Dendritic cell treated with granulocyte-macrophage colony-stimulating factor and Interleukin-4, amounts not matched to agents 40 ng/mL and 50 ng/mL, for 4 days (primary cell): Measurements from ENCODE around the gene TRPV5.

Experiments
- H3K27ac Mint-ChIP-seq: one replicate; pipeline ENCODE4 v1.8.0; 2022; ENCODE audit warnings: mild to moderate bottlenecking, mixed read lengths
- H3K27me3 Mint-ChIP-seq: one replicate; pipeline ENCODE4 v1.8.0; 2022; ENCODE audit warnings: mild to moderate bottlenecking, mixed read lengths
- H3K36me3 Mint-ChIP-seq: one replicate; pipeline ENCODE4 v1.8.0; 2022; ENCODE audit warnings: low read depth, mixed read lengths
- H3K4me1 Mint-ChIP-seq: one replicate; pipeline ENCODE4 v1.8.0; 2022; ENCODE audit warnings: low read depth, mixed read lengths
- H3K4me3 Mint-ChIP-seq: one replicate; pipeline ENCODE4 v1.8.0; 2022; ENCODE audit warnings: mild to moderate bottlenecking, moderate library complexity, mixed read lengths
- H3K9me3 Mint-ChIP-seq: one replicate; pipeline ENCODE4 v1.8.0; 2022; ENCODE audit warnings: mixed read lengths
- intact Hi-C: fragments of 100-400 bp; cut with micrococcal nuclease; formaldehyde crosslinking; loops from one replicate; pipeline ENCODE4 v1.15.0; 2022

TRPV5 gene

DNA sequence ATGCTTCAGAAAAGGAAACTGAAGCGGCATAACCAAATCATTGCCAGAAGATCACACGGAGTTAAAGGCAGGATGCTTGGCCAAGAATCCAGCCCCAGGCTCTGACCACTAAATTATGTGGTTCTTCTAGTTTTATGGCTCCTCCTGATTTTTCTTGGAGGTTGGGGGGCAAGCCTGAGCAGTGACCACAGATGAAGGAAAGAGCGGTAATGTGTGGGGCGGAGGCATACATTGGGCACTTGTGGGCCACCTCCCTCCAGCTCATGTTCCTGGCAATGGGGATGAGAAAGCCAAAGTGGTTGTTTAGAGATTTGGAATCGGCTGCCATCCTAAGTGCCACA, 51.2 kb downstream of the TRPV5 start:
- H3K9me3 Mint-ChIP-seq: no peaks in the 10 kb centered on the region
- H3K4me1 Mint-ChIP-seq: no peaks in the 10 kb centered on the region
- H3K27me3 Mint-ChIP-seq: peaks cover 9% of the 10 kb centered on the region
- no peak overlapping the region for H3K4me3 Mint-ChIP-seq
- intact Hi-C loops: loop anchor here (10.0 kb wide), 1 partner anchor 332 kb away; no protein-coding TSS in a partner anchor
- H3K36me3 Mint-ChIP-seq: no peaks in the 10 kb centered on the region
- H3K27ac Mint-ChIP-seq: no peak overlapping the region

DNA sequence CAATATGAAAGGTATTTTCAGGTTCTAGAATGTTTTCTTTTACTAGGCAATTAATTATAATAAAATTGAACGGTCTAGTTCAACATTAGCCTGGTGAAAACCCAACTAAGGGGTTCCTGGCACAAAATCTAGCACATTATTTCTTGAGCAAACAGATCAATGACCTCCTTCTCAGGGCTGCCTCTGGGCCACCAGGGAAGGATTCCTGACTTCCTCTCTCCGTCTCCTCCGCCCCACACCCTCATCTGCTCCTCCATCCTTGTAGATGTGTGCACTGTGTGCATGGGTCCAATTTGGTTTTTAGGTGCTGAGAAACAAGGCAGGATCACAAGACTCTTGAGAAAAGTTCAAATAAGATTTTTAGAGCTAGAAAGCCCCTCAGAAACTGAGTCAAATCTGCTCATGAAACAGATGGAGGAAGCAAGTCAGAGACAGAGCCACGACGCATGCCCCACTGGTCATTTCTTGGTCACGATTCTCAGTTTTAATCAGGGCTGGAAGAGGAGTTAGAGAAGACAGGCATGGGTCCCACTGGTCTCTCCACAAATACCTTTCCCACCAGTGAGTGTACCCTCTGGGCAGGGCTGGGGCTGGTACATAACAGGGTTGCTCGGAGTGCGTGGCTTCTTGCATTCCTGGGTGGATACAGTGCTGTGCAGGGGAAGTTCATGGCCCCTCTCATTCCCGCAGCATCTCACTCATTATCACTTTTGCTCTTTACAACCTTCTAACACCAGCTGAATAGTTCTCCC, 51.8 kb downstream of the TRPV5 start:
- no peaks in the 10 kb centered on the region for H3K9me3 Mint-ChIP-seq

DNA sequence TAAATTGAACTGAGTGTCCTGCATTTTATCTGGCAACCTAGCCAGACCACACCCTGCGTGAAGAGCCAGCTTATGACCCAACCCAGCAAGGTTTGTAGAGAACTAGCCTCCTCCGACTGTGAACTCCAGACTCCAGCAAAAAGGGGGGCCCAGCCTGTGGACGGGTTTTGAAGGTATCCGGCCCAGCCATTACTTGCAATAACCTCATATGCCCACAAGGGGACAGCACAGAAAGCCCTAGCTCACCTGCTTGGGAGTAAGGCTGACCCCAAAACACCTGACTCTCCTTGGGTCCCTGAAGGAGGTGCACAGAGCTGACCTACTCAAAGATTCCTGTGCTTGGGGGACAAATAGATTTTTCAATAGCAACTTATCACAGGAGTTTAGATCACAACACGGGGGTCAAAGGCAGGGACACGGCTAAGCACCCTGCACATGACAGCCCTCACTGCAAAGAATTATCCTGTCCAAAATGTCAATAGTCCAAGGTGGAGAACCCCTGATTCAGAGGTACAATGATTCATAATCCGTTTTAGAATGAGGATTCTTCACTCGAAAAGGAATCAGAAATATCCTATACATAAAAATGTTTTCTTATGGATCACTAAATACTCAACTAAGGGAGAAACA, 52.6 kb downstream of the TRPV5 start:
- H3K27me3 Mint-ChIP-seq: peaks cover 10% of the 10 kb centered on the region
- no peak overlapping the region for H3K27ac Mint-ChIP-seq
- no peaks in the 10 kb centered on the region for H3K4me1 Mint-ChIP-seq
- H3K9me3 Mint-ChIP-seq: no peaks in the 10 kb centered on the region
- H3K36me3 Mint-ChIP-seq: no peaks in the 10 kb centered on the region
- H3K4me3 Mint-ChIP-seq: no peak overlapping the region
- intact Hi-C loops: loop anchor here (1.0 to 10.0 kb wide), 3 partner anchors 80 to 334 kb away; no protein-coding TSS in a partner anchor

More for the DNA sequence above, 51.8 kb downstream of the TRPV5 start:
- Mint-ChIP-seq H3K4me3 (no peak overlapping the region), H3K36me3 (no peaks in the 10 kb centered on the region), H3K27me3 (peaks cover 9% of the 10 kb centered on the region), H3K4me1 (no peaks in the 10 kb centered on the region), H3K27ac (no peak overlapping the region)
- intact Hi-C loops: loop anchor here (1.0 to 10.0 kb wide), 3 partner anchors 79 to 333 kb away; no protein-coding TSS in a partner anchor

DNA sequence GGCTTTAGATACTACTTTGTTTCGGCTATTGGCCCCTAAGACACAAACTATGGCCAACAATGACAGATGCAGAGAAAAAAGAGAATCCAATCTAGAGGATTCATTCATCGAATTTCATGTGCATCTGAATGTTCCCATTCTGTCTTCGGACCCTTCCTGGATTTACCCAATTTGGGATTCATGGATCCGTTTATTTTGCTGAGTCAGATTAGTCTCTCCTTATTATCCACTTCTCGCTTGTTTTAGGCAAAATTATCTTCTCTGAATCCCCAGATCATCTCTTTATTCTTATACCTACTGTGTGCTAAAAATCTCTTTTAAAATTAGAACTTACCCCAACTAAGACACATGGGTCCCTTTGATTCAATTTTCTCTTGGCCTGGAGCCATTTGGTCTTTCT, 54.5 kb downstream of the TRPV5 start:
- intact Hi-C loops: no loop called here
- H3K9me3 Mint-ChIP-seq: no peaks in the 10 kb centered on the region
- H3K27me3 Mint-ChIP-seq: peaks cover 14% of the 10 kb centered on the region
- H3K27ac Mint-ChIP-seq: no peak overlapping the region
- no peaks in the 10 kb centered on the region for H3K4me1 Mint-ChIP-seq
- H3K4me3 Mint-ChIP-seq: no peak overlapping the region
- no peaks in the 10 kb centered on the region for H3K36me3 Mint-ChIP-seq

DNA sequence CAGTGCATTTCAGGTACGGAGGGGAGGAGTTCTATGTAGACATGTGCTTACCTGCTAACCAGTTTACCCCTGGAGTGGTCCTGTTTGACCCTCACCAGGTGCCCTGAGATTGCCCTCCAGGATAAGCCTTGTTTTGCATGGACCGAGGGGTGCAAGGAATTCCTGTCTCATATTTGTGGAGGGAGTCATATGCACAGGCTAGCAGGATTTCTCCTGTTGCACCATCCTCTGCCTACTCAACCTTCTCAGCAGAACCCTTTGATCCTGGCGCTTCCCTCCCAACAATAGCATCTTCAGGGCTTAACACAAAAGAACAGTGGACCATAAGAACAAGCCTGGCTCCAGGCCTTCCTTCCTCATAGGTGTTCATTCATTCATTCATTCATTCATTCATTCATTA, 55.2 kb downstream of the TRPV5 start:
- peaks cover 14% of the 10 kb centered on the region for H3K27me3 Mint-ChIP-seq
- no peaks in the 10 kb centered on the region for H3K9me3 Mint-ChIP-seq
- intact Hi-C loops: no loop called here
- no peak overlapping the region for H3K4me3 Mint-ChIP-seq
- no peak overlapping the region for H3K27ac Mint-ChIP-seq
- H3K4me1 Mint-ChIP-seq: no peaks in the 10 kb centered on the region
- H3K36me3 Mint-ChIP-seq: no peaks in the 10 kb centered on the region

DNA sequence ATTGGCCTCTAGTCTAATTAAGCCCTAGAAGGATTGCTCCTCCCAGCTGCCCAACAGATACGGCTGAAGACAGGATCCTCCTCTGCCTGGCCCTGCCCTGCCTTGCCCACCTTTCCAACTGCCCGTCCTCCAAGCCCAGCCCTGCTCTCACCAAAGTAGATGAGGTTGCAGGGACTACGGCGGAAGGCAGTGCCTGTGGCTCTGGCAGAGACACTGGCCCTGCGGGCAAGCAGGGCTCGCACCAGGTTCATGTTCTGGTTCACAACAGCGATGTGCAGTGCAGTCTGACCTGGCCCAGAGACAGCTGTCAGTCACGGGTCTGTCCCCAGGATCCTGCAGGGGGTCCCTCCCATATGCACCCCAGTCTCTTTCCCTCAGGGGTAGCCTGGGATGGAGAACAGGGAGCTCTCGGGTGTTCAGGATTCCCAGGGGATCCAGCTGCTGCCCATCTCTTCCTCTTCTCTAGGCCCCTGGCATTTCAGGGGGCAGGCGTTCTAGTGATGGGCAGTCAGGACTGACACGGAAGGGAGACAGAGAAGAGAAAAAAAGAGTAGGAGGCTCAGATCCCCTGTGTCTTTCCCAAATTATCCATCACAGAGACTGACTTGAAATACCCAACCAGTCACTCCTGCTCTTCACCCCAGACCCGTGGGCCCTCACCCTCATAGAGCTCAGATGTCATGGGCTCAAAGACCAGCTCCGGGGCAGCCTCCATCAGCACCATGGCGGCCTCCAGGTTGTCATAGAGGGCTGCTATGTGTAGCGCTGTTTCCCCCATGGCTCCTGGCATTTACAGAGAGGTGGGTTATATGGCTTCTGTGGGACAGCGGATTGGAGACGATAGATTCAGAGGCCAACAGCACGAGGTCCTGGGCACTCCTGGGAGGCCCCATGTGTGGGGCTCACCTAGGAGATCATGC, 56.3 kb downstream of the TRPV5 start:
- Mint-ChIP-seq H3K27ac (no peak overlapping the region), H3K9me3 (no peaks in the 10 kb centered on the region), H3K36me3 (no peaks in the 10 kb centered on the region), H3K27me3 (peaks cover 10% of the 10 kb centered on the region), H3K4me3 (no peak overlapping the region), H3K4me1 (no peaks in the 10 kb centered on the region)
- intact Hi-C loops: loop anchor here (1.0 kb wide), 1 partner anchor 114 kb away; no protein-coding TSS in a partner anchor

DNA sequence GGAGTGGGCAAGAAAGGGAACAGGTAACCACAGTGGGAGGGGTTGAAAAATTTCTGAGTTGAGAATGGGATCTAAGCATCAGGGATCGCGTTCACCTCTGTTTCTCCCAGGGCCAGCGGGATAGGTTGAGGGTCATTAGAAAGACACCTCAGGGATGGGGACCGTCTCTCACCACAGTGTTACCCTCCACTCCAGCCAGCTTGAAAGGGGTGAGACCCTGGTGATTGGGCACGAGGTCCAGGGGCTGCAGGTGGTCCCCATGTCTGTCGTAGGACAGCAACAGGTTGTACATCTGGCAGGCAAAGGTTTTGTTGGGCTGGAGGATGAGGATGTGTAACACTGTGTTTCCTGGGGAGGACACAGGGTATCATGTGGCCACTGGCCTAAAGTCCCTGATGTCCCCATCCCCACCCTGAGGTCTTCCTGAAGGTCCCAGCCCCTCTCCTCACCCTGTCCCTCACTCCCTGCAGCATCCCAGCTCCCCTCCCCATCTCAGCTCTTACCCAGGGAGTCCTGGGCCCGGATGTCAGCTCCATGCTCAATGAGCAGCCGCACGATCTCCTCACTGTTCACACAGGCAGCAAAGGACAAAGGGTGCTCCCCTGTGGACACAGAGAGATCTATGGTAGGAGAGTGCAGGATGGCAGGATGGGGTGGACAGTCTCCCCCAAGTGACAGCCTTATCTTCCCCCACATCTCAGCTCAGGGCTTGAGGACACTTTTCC, 57.1 kb downstream of the TRPV5 start:
- H3K27ac Mint-ChIP-seq: no peak overlapping the region
- intact Hi-C loops: no loop called here
- peaks cover 3% of the 10 kb centered on the region for H3K36me3 Mint-ChIP-seq
- H3K4me3 Mint-ChIP-seq: no peak overlapping the region
- no peaks in the 10 kb centered on the region for H3K9me3 Mint-ChIP-seq
- no peaks in the 10 kb centered on the region for H3K4me1 Mint-ChIP-seq
- H3K27me3 Mint-ChIP-seq: peaks cover 9% of the 10 kb centered on the region

DNA sequence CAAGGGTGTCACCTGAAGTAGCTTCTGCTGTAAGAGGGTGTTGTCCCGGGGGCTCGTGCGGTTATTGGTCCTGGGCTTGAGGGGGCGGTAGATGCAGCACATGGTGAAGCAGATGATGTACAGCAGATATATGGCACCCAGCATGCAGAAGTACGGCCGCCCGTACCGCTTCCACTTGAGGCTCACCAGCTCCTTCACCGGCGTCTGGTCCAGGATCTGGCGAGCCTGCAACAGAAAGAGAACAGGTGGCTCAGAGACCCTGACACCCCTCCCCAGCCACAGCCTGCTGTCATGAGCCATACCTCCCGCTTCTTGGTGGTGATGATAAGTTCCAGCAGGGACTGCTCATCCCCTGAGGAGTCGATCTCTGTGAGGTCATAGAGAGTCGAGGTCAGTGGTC, 58.1 kb downstream of the TRPV5 start:
- intact Hi-C loops: no loop called here
- Mint-ChIP-seq H3K27ac (no peak overlapping the region), H3K4me3 (no peak overlapping the region), H3K4me1 (no peaks in the 10 kb centered on the region), H3K27me3 (peaks cover 9% of the 10 kb centered on the region), H3K36me3 (peaks cover 13% of the 10 kb centered on the region), H3K9me3 (no peaks in the 10 kb centered on the region)

DNA sequence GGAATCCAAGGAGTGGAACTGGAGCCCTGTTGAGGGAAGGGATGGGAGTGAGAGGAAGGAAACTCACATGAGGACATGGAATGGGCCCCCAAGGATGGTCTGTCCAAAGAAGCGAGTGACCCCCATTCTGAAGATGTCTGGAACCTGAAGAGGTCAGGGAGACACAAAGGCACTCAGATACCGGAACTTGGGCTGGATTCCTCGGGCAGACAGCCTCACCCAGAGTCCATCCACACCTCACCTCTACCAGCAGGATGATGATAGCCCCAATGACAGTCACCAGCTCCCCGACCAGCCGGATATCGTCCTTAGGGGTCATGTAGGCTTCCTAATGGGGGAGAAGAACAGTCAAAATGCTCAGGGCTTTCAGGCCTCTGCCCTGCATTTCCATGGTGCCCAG, 58.7 kb downstream of the TRPV5 start:
- intact Hi-C loops: no loop called here
- Mint-ChIP-seq H3K36me3 (peaks cover 19% of the 10 kb centered on the region), H3K27me3 (peaks cover 9% of the 10 kb centered on the region), H3K27ac (no peak overlapping the region), H3K4me1 (no peaks in the 10 kb centered on the region), H3K9me3 (no peaks in the 10 kb centered on the region), H3K4me3 (no peak overlapping the region)

DNA sequence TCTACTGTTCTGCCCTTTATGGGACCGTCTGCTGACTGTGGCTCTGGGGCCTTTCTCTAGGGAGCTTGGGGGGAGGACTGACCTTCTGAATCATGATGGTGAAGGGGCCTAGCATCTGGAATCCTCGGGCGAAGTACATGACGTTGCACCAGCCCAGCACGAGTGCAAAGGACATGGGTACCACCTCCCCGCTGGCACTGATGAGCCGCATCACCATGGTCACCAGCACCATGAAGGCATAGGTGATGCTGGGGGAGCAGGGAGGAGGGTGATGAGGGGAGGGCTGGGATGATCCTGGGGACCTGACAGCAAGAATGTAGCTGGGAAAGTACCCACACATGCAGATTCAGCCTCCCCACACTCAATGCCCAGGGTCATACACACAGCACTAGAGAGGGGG, 59.1 kb downstream of the TRPV5 start:
- intact Hi-C loops: no loop called here
- Mint-ChIP-seq H3K4me3 (no peak overlapping the region), H3K4me1 (no peaks in the 10 kb centered on the region), H3K27me3 (peaks cover 6% of the 10 kb centered on the region), H3K9me3 (no peaks in the 10 kb centered on the region), H3K27ac (no peak overlapping the region), H3K36me3 (peaks cover 21% of the 10 kb centered on the region)

DNA sequence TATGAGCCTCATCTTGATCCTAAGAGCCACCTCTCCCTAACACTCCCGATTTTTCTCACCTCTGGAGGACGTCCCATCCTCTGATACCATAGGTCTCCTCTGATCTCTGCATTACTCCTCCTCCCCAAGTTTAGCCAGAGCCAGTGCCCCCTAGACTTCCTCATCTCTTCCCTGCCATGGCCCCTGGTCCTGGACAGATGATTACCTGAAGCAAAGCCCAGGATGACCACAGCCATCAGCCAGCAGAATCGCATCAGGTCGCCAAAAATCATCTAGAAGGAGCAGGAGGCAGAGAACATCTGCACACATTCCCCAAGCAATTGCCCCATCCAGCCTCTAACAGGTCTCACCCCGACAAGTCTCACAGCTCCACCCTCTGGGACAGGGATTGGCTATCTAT, 59.7 kb downstream of the TRPV5 start:
- intact Hi-C loops: no loop called here
- no peaks in the 10 kb centered on the region for H3K9me3 Mint-ChIP-seq
- H3K4me1 Mint-ChIP-seq: no peaks in the 10 kb centered on the region
- no peak overlapping the region for H3K4me3 Mint-ChIP-seq
- H3K27ac Mint-ChIP-seq: no peak overlapping the region
- peaks cover 24% of the 10 kb centered on the region for H3K36me3 Mint-ChIP-seq
- H3K27me3 Mint-ChIP-seq: peaks cover 5% of the 10 kb centered on the region

DNA sequence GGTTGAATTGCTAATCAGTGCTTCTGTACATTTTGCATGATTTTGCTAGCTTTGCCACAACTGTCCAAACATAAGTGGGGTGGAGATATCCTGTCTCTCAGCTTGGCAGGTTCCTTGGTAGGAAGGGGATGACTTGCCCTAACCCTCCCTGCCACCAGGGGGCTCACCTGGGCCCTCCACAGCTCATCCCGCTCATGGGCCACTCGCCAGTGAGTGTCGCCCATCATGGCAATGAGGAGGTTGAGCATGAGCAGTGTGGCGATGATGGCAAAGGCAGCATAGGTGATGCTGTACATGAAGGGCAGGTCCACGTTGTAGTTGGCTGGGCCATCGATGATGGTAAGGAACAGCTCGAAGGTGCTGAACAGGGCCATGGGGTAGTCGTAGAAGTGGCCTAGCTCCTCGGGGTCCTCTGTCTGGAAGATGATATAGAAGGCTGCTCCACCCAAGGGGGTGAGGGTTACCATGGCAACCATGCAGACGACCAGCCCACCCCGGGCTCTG, 60.2 kb downstream of the TRPV5 start:
- intact Hi-C loops: no loop called here
- H3K36me3 Mint-ChIP-seq: peaks cover 29% of the 10 kb centered on the region
- H3K4me3 Mint-ChIP-seq: no peak overlapping the region
- peaks cover 5% of the 10 kb centered on the region for H3K27me3 Mint-ChIP-seq
- no peaks in the 10 kb centered on the region for H3K9me3 Mint-ChIP-seq
- H3K27ac Mint-ChIP-seq: no peak overlapping the region
- H3K4me1 Mint-ChIP-seq: no peaks in the 10 kb centered on the region

DNA sequence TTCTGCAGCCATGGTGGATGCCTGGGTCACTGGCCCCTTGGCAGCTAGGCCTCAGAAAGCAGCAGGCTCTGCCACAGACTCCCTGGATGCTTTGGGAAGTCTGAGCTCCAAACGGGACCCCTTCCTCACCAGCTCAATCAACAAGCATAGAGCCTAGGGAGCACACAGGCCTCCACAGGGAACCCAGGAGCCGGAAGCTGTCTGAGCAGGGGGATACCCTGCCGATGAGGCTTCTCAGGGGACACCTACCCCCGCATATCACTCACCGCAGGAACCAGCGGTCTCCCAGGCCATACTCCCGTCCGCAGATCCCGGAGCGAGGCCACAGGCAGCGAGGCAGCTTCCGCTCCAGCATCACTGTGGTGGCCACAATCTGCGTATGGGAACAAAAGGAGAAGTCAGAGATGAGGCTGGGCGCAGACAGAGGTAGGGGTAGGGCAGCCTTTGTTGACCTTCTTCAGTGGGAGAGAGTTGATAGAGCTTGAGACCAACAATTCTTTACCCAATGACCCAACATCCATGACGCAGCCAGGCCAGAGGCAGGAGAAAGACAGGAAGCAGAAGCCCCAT, 61.4 kb downstream of the TRPV5 start:
- Mint-ChIP-seq H3K4me3 (no peak overlapping the region), H3K27me3 (peaks cover 5% of the 10 kb centered on the region), H3K9me3 (no peaks in the 10 kb centered on the region), H3K36me3 (peaks cover 39% of the 10 kb centered on the region), H3K4me1 (no peaks in the 10 kb centered on the region), H3K27ac (no peak overlapping the region)
- intact Hi-C loops: no loop called here
